ENCODE results near the gene SEMA3E.

- TF ChIP-seq POLR2AphosphoS5 (IDR thresholded peaks at IDR 0.05; ENCODE audit: borderline replicate concordance, low read depth, low read length) (no peak), EZH2 (IDR thresholded peaks at IDR 0.05) (no peak)
Observed at GRCh38 chr7:83439026-83439425, 209.9 kb downstream of the SEMA3E start.
